CD4-positive, alpha-beta T cell treated with Interleukin-10 for 1 hour (primary cell): ENCODE data around the gene TBC1D30.
"Not testable (repeated sequence)": the region's sequence is repeated elsewhere in the genome, so short reads cannot be mapped to it uniquely, and the experiment has no call there.

Source experiments
- DNase-seq: peaks from one replicate; pipeline ENCODE4 v3.0.0-alpha.2; 2020

The TBC1D30 gene

DNA sequence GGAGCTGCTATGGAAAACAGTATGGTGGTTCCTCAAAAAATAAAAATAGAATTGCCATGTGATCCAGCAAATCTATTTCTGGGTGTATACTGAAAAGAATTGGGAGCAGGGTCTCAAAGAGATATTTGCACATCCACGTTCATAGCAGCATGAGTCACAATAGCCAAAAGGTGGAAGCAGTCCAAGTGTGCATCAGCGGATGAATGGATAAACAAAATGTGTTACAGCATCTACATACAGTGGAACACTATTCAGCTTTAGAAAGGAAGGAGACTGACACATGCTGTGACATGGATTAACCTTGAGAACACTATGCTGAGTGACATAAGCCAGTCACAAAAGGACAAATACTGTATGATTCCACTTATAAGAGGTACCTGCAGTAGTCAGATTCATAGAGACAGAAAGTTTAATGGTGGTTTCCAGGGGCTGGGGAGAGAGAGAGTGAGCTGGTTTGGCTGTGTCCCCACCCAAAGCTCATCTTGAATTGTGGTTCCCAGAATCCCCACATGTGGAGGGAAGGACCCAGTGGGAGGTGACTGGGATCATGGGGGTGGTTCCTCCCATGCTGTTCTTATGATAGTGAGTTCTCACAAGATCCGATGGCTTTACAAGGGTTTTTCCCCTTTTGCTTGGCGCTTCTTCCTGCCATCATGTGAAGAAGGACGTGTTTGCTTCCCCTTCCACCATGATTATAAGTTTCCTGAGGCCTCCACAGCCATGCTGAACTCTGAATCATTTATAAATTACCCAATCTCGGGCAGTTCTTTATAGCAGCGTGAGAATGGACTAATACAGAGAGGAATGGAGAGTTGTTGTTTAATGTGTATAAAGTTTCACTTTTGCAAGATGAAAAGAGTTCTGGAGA is 17.6 kb upstream of the TBC1D30 start:
- no peak for DNase-seq

DNA sequence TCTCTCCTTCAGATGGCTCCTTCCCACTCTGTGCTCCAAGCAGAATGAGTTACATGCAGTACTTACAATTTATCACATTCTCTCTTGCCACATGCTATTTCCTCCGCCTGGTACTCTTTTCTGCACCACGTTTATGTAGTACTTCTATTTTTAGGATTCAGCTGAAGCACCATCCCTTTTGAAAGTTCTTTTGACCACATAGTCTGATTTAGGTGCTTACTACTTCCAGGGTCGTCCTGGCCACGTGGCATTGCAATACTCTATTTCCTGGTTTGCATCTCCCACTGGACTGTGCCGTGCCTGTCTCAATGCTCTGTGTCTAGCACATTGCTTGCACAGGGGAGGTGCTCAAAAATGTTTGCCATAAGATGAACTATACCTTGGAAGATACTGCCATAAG is 16.3 kb upstream of the TBC1D30 start:
- DNase-seq: no peak

DNA sequence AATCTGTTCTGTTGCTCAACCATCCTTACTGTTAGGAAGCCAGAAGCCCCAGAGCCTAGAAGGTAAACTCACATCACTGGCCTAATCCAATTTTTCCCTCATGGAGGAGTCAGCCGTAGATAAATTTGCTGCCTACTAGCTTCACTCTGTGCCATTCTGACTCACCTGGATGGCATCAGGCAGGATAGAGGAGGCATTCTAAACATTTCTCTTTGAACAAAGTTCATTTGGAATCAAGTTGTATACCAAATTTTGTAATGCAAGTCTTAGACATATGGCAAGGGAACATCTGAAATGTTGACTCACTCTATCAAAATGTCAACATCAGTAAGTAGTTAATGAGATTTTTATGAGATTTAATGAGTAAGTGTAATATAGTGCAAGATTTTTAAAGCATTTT is 13.6 kb upstream of the TBC1D30 start:
- DNase-seq: no peak

DNA sequence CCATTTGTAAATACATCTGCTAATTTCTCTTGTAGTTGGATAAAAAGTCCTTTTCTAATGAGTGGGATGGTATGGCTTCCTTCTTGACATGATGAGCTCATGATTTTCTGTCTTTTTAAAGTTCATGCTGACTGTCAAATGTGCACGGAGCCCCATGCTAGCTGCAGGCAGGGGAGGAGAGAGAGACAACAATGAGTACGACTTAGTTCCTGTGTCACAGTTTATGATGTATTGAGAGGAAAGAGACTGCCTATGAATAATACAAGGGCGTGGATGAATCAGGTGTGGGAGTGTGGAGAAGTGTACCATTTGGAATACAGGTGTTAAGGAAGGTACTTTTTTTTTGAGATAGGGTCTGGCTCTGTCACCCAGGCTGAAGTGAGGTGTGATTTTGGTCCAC is 10.7 kb upstream of the TBC1D30 start:
- DNase-seq: no peak

DNA sequence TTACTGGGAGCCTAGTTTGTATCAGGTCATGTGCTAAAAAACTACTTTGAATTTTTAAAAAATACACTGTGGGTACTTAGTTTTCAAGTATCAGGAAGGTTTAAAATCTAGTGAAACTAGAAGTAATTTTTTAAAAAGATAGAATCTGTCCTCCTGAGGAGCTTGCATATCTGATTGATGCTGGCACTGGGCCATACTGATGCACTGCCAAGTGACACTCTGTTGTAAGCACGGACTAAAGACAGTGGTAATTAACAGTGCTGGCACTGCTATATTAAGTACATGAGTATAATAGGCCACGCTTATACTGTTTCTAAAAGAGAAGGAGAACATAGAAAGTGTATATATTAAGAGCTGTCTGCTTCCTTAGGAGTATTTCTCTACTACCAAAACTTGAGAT is 10.0 kb upstream of the TBC1D30 start:
- DNase-seq: no peak

DNA sequence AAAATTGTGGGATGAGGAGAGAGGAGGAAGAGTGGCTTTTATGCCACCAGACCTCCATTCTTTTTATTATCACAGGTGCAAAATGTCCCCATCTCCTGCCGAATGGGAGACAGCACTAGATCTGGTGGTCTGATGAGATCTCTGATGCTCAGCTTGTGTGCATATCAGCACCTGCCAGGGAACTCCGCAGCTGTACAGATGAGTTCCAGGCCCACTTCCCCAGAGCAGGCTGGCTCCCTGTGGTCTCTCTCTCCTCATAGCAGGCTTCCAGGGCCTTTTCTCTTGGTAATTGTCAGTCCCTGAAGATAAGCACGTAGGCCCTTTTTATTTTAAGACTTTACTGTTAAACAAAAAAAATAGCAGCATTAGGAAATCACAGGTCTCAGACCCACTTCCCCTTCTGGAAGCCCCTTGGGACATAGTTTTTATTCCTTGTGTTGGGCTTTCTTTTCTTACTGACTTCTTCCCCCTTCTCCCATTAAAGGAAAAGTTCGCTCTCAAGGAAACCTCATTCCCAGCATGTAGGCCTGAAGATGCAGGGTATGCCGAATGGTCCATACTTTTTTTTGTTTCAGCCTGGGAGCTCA is 4.5 kb upstream of the TBC1D30 start:
- no peak for DNase-seq

DNA sequence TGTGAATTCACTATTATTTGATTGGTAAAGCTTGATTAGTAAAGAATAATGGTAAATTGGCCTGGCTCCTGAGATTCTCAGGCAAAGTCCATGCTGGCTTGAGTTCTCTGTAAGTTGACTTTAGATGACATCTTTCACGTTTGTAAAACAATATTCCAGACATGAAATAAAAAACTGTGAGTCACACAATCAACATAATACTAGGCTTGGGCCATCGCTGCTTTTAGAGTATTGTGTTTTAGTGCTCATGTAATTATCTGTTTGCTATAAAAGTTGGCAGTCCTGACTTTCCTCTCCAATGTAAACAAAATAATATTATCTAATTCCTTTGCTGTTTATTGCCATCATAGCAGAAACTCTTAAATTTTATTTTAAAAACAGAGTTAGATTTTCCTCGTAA is 3.9 kb upstream of the TBC1D30 start:
- no peak for DNase-seq

DNA sequence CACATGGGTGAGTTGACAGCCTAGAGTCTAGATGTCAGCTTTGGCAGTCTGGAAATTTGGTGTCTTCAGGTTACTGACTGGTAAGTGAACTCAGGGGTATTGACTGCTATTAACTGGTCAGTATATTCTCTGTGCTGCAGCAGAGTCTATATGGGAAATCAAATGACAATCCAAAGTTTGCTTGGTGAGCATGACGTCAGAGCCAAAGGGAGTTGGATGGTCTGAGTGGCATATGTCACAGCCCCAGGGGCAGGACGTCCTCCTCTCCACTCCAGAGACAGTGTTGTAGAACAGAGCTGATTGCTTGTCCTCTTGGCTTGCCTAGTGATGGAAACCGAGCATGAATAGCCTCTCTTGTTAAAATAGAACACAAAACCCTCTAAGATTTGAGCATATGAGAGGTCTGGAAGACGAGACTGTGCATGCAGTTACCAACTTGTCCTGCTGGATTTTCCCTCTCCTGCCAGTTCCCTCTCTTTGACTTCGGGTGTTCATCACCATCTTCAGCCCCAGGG is 3.3 kb upstream of the TBC1D30 start:
- DNase-seq: no peak

DNA sequence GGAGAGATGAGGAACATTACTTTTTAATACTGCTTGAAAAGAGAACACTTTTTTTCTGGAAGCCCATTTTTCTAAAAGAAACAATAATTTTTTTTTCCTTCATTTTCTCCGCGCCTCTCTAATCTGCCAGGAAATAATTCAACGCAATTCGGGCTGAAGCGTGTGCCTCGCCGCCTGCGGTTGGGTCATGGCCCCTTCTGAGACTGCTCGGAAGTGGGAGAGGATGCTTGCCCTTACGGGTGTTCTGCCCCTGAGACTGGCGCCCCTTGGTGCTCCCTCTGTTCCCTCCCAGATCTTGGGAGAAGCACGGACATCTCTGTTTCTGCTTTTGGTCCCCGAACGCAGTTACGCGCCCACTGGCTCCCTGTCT is 332 bp upstream of the TBC1D30 start:
- DNase-seq: no peak

DNA sequence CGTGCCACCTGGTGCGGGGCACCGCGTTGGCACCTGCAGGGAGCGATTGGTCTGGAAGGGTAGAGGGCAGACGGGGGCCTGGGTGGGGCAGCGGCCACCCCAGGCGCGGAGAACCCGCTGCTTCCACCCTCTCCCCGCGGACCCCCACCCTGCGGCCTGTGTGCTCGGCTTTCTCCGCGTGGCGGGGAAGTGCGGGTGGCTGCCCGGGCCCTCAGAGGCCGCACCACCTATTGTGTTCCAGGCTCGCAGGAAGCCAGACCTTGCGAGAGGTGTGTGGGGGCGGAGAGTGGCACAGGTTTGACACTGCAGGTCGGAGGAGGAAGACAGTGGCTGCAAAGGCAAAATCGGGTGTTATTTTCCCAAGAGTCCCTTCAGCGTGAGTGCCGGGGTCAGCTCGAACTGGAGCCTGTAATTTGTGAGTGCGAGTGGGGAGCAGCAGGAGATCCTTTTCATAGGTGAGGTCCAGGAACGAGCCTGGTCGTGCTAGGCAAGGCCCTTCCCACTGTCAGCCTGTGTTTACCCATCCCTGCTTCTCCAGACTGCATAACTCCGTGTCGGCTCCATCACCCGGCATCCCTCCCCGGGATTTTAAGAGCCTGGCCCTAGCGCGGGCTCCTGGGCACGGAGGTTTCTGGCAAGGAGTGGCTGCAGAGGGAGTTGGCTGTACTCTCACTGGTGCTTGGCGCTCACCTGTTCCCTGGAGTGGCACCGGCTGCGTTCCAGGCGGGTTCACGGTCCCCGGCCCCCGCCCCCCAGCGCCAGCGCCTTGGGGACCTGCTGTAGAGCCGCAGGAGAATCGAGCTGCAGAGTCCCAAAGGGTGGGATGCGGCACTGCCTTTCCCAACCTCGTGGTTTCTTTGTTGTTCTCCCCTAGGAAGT is 935 bp downstream of the TBC1D30 start:
- no peak for DNase-seq

DNA sequence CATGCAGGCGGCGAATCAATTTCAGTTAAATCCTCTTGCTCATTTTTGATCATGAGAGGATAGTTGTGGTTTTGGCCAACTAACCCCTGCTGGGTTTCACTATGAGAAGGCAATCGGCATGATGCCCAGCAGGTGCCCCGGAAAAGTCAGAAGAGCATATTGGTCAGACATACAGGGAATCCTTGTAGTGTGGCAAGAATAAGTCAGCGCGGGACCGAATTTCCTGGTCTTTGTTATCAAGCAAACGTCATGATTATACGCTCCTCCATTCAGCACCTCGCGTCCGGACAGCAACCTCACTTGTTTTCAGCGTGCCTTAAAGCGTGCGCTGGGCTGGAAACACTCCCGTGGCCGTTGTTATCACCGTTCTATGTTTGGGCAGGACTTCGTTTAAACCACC is 1.8 kb downstream of the TBC1D30 start:
- peak; percentile 22 for DNase-seq

DNA sequence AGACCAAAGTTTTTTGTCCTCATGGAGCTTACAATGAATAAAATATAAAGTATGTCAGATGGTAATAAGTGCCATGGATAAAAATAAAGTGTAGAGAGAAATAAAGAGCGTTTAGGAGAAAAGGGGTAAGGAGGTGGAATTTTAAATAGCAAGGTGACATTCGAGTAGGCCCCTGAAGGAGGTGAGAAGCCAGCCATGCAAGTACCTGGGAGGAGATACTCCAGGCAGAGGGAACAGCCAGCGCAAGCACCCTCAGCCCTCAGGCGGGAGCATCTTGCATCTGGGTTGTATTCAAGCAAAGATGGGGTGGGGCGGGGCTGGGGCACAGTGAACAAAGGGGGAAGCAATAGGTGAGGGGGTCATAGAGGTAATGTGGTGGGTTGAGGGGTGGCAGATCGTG is 4.3 kb downstream of the TBC1D30 start:
- no peak for DNase-seq

DNA sequence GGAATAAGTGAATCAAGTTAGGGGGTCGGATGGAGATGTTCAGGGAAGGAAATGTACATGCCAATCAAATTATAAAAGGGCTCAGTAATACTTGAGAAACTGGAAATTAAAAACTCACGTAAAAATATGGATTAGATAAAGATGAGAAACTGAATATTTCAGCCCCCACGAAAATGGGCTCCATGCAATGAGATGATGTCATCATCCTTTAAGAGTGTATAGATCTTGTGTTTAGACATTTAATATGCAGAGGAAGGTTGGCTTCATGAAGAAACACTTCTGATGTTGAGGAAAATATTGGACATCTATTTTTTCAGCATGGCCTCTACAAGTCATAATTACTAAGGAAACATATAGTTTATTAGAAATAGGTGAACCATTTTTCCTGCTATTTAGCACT is 9.5 kb downstream of the TBC1D30 start:
- DNase-seq: no peak

DNA sequence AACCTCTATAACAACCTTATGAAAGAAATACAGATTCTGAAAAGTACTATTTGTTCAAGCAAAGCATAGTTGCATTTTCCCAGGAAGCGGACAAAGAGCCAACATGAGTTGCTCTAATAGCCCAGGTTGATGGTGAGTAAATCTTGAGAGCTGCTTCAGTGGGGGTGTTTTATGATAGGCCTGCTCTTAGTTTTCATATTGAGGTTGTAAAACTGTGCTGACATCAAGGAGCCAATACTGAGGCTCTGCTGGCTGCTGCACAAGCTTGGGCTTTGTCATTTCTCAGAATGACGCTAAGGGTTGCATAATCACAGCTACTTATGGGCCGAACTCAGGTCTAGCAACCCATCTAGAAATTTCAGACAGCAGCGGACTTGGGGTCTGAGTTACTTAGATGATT is 11.5 kb downstream of the TBC1D30 start:
- no peak for DNase-seq

DNA sequence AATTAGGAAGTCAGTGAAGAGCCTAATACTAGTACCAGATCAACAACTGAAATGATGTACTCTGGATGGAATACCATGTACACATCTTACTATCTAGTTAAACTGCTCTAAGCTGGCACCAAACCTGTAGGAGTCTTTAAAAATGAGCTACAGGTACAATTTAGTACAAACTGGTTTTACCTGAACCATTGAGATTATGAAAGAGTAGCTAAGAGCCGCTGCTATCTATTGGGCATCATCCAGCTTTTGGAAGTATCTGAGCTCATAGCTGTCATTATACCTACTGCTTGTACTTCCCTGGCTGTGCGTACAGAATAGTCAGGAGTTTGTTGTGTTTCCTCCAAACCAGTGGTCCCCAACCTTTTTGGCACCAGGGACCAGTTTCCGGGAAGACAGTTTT is 12.4 kb downstream of the TBC1D30 start:
- DNase-seq: no peak

DNA sequence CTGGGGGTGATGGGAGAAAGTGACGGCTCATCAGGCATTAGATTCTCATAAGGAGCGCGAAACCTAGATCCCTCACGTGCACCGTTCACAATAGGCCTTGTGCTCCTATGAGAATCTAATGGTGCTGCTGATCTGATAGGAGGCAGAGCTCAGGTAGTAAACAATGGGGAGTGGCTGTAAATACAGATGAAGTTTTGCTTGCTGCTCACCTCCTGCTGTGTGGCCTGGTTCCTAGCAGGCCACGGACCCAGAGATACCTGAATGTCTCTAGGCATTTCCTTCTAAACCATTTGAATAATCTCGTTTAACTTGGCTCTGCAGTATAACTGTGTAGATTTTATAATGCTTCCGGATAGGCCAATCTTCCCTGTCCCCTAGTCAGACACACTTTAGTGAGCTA is 13.0 kb downstream of the TBC1D30 start:
- no peak for DNase-seq

DNA sequence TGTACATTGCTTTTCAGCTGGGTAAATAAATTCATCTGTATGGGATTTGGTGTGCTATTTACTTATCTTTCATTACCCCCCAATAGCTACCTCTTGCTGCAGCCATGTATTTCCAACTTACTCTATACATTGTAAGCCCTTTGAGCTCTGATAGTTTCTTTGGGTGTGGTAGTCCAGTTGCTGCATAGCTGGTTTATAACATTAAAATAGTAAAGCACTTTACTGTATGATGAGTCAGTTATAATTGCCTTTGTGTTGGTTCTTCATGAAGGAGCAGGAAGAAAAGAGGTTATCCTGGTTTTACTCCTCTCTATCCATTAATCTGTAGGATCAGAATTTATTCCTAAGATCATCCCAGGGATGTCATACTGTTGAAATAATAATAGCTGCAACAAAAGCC is 15.7 kb downstream of the TBC1D30 start:
- DNase-seq: no peak

DNA sequence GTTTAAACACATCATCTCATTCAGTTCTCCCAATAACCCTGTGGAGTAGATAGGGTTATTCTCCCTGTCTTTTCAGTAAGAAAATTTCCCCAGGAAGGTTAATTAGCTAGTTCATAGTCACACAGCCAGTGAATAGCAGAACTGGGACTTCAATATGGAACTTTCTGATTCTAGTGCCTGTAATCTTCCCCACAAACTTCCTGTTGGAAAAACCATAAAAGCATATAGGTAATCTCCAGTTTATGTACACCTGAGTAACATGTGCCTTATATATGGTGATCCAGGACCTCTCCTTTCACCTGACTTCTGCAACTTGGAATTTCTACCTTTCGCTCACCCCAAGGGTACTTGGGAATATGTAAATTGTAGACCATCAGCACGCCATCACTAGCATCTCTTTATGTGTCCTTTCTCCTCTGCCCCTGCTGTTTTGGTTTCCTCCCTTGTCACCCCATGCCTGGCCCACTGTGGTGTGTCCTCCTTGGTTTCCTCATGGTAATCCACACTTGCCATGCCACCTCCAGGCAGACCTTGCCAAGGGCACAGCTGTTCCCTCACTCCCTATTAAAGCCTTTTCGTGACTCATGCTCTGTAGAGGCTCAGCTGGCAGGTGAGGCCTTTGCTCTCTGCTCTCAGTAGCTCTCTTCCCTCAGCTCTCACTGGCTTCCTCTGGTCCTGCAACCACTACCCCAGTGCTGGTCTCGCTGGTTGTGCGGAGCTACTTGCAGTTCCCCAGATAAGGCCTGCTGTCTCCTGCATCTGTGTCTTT is 16.7 kb downstream of the TBC1D30 start:
- DNase-seq: no peak

DNA sequence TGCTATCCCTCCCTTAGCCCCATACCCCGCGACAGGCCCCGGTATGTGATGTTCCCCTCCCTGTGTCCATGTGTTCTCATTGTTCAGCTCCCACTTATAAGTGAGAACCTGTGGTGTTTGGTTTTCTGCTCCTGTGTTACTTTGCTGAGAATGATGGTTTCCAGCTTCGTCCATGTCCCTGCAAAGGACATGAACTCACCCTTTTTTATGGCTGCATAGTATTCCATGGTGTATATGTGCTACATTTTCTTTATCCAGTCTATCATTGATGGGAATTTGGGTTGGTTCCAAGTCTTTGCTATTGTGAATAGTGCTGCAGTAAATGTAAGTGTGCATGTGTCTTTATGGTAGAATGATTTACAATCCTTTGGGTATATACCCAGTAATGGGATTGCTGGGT is 24.0 kb downstream of the TBC1D30 start:
- not testable (repeated sequence) for DNase-seq

DNA sequence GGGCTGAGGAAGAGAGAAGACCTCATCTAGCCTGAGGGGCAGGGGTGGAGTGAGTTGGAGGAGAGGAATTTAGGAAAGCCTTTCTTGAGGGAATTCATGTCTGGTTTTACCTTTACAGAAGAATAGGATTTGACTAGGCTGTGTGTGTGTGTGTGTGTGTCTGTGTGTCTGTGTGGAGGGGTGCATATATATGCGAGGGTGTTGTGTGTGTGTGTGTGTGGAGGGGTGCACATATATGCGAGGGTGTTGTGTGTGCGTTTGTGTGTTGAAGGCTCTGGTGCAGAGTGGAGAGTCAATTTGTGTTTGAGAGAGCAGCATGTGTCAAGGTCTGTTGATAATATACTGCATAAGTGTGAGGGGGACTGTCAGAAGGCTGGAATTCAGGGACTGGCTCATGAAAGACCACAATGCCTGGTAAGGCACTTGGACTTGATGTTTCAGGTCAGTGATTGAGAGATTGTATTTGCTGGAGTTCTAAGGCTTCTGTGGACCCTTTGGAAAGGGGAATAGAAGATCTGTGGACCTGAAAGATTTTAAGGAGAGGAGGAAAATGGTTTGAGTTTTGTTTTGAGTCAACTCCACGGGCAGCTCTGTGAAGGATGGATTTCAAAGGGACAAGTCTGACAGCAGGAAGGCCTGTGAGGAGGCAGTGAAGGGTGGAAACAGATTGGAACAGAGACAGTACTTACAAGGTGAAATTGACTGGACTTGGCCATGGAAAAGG is 34.6 kb downstream of the TBC1D30 start:
- no peak for DNase-seq

DNA sequence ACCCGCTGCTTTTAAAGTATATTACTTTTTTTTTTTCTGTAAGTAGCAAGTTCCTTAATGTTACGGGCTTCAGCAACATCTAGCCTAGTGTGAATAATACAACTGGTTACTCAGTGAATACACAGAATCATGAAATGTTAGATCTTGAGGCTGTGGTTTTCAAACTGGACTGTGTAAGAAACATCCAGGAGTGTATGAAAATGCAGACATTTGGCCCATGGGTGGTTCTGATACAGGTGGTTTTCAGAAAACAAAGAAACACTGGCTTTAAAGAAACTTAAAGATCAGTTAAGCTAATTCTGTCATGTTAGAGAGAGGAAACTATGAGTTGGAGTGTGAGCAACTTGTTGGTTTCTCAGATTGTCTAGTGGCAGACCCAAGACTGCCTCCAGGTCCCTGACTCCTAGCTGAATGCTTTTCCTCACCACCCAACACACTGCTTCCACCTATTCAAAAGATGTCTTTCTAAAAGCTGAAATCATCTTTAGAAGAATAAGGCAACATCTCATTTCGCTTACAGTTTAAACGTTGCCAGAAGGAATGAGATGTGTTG is 36.1 kb downstream of the TBC1D30 start:
- no peak for DNase-seq

DNA sequence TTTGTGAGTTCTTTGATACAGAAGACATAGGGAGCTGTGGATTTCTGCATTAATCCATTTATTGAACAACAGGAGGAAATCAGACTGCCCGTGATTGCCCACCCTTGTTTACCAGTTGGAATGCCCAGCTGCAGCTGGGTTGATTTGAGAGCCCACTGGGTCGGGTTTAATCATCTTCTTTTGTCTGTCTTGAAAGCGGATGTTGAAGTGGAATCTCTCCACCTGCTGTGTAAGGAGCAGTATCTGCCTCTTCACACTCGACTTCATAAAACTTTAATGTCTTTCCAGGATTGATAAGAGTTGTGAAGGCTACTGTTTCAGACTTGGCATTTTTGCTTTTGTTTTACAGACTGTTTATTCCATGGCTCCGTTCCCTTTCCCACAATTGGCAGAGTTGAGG is 39.9 kb downstream of the TBC1D30 start:
- DNase-seq: no peak
